Activated CD8-positive, alpha-beta T cell treated with anti-CD3 and anti-CD28 coated beads, Interleukin-2, amount 10 ng/mL, durations not matched to agents 7 days and 5 days (primary cell): Measurements from ENCODE around the gene A1BG. TPM values are rescaled to one million over a fixed set of nuclear protein-coding genes. Genes with fewer than 3 reads are reported as not detected.
A peak's percentile ranks its signal among the peaks of the same experiment; 100 is the strongest.

ENCODE experiments used
- ATAC-seq: fragments of 150-1000 bp; cut with Tn5 transposase; one replicate; pipeline ENCODE4 v1.10.0; 2021; ENCODE audit warnings: moderate library complexity
- CTCF ChIA-PET: fragments of 350-600 bp; sonication (Branson Sonifier 250); formaldehyde crosslinking; loops from one replicate; lab custom pipeline; 2021; ENCODE audit warnings: antibody characterized with exemption; lab: Charles Lee
- POLR2A ChIA-PET: fragments of 350-600 bp; sonication (Branson Sonifier 250); formaldehyde crosslinking; loops from one replicate; lab custom pipeline; 2021; ENCODE audit warnings: antibody characterized with exemption; lab: Charles Lee
- DNase-seq: peaks from one replicate; pipeline ENCODE4 v3.0.0-alpha.2; 2020
- H3K27ac Mint-ChIP-seq: one replicate; pipeline ENCODE4 v1.8.0; 2021; ENCODE audit warnings: mild to moderate bottlenecking, mixed read lengths
- H3K27me3 Mint-ChIP-seq: one replicate; pipeline ENCODE4 v1.8.0; 2021; ENCODE audit warnings: low read depth, mixed read lengths
- H3K36me3 Mint-ChIP-seq: one replicate; pipeline ENCODE4 v1.8.0; 2021; ENCODE audit warnings: low read depth, mixed read lengths
- H3K4me1 Mint-ChIP-seq: one replicate; pipeline ENCODE4 v1.8.0; 2021; ENCODE audit warnings: low read depth, mixed read lengths
- H3K4me3 Mint-ChIP-seq: one replicate; pipeline ENCODE4 v1.8.0; 2021; ENCODE audit warnings: mild to moderate bottlenecking, mixed read lengths
- H3K9me3 Mint-ChIP-seq: one replicate; pipeline ENCODE4 v1.8.0; 2022; ENCODE audit warnings: mixed read lengths; ENCODE audit not compliant: insufficient read depth
- total RNA-seq, 2 experiments: library from RNA; stranded (reverse); gene quantifications; one replicate each; pipeline ENCODE4 v1.2.3, GENCODE V29; 2021

A1BG gene
- total RNA-seq, 2 experiments from 2014 or later: 14.9 to 17.5 TPM

DNA sequence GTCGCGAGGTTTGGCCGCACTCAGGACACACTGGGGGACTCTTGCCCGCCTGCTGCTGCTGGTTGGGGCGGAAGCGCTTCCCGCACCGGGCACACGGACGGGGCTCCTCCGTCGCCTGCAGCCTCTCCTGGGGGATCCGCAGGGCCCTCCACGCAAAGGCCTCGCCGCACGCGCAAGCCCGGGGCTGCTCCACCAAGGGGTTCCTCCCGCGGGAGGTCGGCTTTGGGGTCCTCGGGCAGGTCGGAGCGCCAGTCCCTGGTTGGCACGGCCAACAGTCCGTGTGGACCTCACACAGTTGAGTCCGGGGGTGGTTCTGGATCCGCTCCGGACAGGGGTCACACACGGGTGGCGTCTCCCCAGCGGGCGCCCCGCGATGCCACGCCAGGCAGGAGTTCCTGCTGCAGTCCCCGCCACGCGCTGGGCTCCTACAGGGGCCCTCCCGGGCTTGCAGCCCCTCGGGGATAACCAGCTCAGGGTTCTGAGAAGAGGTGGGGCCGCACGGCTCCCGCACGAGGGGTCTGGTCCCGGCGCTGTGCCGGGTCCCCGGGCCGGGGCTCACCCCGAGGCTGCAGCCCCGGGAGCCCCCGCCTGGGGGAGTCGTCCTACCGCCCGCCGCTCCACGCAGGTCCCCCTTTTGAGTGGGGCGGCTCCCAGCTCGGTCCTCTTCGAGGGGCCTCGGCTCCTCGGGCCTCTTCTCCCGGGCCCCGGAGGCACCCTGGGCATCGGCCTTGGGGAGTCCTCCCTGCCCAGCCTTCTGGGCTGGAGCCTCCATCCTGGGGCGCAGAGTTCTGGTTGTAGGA, 15.5 kb upstream of the A1BG start:
- ChIA-PET POLR2A (no interaction called here), CTCF (no interaction called here)
- Mint-ChIP-seq H3K36me3 (no peaks in the 10 kb centered on the region), H3K4me3 (no peak overlapping the region), H3K9me3 (no peaks in the 10 kb centered on the region), H3K27me3 (no peaks in the 10 kb centered on the region), H3K27ac (no peak overlapping the region), H3K4me1 (peaks cover 4% of the 10 kb centered on the region)
- DNase-seq: no peak
- ATAC-seq: no peak

DNA sequence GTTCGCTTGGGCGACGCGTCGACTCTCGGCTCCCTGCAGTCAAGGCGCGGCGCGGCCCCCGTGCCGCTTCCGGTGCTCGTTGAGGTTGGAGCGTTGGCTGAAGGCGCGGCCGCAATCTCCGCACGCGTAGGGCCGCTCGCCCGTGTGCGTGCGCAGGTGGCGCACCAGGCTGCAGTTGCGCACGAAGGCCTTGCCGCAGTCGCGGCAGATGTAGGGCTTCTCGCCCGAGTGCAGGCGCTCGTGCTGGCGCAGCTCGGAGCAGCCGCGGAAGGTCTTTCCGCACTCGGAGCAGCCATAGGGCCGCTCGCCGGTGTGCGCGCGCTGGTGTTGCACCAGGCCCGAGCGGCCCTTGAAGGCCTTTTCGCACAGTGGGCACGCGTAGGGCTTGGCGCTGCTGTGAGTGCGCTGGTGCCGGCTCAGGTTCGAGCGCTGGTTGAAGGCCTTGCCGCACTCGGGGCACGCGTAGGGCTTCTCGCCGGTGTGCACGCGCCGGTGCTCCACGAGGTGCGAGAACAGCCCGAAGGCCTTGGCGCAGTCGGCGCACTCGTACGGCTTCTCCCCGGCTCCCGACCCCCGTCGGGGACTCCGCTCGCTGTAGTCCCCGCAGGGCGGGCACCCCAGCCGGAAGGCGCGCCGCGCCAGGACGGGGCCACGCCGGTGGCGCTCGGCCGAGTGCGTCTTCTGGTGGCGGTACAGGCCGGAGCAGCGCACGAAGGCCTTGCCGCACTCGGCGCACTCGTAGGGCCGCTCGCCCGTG, 14.6 kb upstream of the A1BG start:
- ATAC-seq (no peak), DNase-seq (no peak)
- Mint-ChIP-seq H3K36me3 (no peaks in the 10 kb centered on the region), H3K27ac (no peak overlapping the region), H3K9me3 (no peaks in the 10 kb centered on the region), H3K27me3 (no peaks in the 10 kb centered on the region), H3K4me3 (no peak overlapping the region), H3K4me1 (peaks cover 7% of the 10 kb centered on the region)
- ChIA-PET POLR2A (no interaction called here), CTCF (no interaction called here)

DNA sequence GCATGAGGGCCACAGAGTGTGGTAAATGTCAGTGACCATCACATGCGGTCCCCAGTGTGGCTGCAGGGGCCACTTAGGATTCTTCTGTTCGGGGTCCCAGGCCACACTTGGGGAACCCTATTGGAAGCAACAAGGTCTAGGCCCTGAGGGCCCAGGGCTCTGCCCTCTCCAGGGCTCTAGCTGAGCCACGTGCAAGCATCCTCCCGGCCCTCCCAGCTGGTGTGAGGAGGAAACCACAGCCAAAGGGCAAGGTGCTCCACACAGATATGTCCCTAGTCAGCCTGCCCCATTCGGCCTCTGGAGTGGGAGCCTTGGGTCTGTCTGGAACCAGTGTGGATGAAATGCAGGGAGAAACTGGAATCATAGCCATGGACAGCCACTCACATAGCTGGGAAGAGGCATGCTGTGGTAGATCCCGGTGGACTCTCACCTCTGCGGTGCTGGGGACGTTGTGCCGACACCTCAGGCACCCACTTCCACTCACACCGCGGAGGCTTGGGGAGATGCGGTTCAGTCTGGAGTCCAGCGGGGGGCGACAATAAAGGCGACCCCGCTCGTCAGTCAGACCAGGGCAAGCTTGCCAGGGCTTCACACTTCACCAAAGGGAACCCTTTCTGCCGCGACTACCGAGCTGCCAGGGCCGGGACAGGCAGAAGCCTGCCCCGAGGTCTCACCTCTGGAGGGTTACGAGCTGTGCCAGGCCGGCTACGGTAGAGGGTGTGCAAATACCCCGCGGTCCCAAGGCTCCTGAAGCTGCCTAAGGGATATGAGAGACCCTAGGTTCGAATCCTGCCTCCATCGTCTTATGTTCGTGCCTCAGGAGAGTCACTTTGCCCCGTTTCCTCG, 13.5 kb upstream of the A1BG start:
- CTCF ChIA-PET: no interaction called here
- ATAC-seq (no peak), DNase-seq (no peak)
- no peaks in the 10 kb centered on the region for H3K9me3 Mint-ChIP-seq
- peaks cover 2% of the 10 kb centered on the region for H3K36me3 Mint-ChIP-seq
- POLR2A ChIA-PET: interaction anchor here (0.7 kb wide), 1 partner anchor 11 kb away, joined by 3 read pairs; no protein-coding TSS in a partner anchor
- no peak overlapping the region for H3K4me3 Mint-ChIP-seq
- no peak overlapping the region for H3K27ac Mint-ChIP-seq
- H3K27me3 Mint-ChIP-seq: no peaks in the 10 kb centered on the region
- H3K4me1 Mint-ChIP-seq: peaks cover 15% of the 10 kb centered on the region

DNA sequence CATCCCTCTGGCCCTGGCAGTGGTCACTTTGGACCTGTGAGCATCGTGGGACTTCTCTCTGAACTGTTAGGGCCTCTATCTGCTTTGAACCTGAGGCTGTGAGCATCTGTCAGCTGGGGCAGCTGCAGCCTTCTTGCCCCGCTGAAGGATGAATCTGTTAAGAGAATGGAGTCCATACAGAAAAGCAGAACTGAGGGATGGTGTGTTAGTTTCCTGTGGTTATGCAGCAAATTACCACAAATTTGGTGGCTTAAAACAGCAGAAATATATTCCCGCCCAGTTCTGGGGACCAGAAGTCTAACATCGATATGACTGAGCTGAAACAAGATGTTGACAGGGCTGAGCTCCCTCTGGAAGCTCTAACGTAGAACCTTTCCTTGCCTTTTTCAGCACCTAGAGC, 10.9 kb upstream of the A1BG start:
- CTCF ChIA-PET: interaction anchor here (1.1 to 3.5 kb wide), 2 partner anchors 150 to 156 kb away, joined by 5 to 16 read pairs; partner anchors contain the start of gene ZBTB45

DNA sequence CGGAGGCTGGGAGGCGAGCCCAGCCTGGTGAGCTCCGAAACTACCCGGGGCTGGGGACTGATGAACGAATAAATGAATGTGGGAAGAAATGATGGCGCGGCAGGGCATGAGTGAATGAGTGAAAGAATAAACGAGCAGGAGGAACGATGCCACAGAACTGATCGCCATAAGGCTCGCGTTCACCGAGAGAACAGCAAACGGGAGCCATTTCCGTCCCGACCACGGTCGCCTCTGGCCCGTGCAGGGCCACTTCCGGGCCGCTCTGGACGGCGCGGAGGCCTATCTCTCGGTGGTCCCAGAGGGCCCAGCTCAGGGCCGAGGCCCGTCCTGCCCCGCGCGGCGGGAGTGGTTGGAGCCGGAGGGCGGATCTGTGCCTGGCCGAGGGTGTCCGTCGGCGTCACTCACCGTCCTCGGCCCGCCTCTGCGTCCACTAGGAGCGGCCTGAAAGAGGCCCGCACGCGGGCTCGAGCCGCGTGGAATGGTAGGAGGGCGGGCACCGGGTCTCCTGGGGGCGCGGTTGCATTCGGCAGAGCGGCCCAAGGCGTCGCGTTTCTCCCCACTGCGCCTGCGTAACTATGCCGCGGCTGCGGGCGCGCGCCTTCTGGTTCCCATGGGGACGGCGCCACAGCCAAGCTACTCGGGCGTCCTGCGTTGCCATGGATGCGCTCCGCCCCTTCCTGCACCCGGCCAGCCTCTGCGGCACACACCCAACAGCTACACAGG, 9.1 kb upstream of the A1BG start, which contains the start of gene ZNF497:
Gene ZNF497, minus strand, starts transcription at position 480 of the 723 bp plus-strand sequence. CDS start 5,116 bp downstream, outside the sequence.
- DNase-seq: peak; percentile 98
- CTCF ChIA-PET: interaction anchor here (0.9 to 3.5 kb wide), 5 partner anchors 17 to 157 kb away, joined by 3 to 16 read pairs (median 3); partner anchors contain the start of genes ZBTB45 and ZNF584
- no peaks in the 10 kb centered on the region for H3K9me3 Mint-ChIP-seq
- no peaks in the 10 kb centered on the region for H3K27me3 Mint-ChIP-seq
- POLR2A ChIA-PET: interaction anchor here (0.5 to 2.8 kb wide), 17 partner anchors 8 to 1177 kb away, joined by 3 to 25 read pairs (median 4); partner anchors contain the start of genes ERVK3-1 and RPS5
- H3K4me1 Mint-ChIP-seq: peaks cover 23% of the 10 kb centered on the region
- ATAC-seq: peak; percentile 90
- peak within 1 kb of the TSS; percentile 88 for H3K27ac Mint-ChIP-seq
- H3K36me3 Mint-ChIP-seq: peaks cover 2% of the 10 kb centered on the region
- peak within 1 kb of the TSS; percentile 80 for H3K4me3 Mint-ChIP-seq

More for the DNA sequence above, 10.9 kb upstream of the A1BG start:
- H3K4me1 Mint-ChIP-seq: peaks cover 17% of the 10 kb centered on the region
- H3K4me3 Mint-ChIP-seq: no peak overlapping the region
- no peaks in the 10 kb centered on the region for H3K27me3 Mint-ChIP-seq
- no peak overlapping the region for H3K27ac Mint-ChIP-seq
- POLR2A ChIA-PET: interaction anchor here (0.8 to 2.8 kb wide), 3 partner anchors 13 to 23 kb away, joined by 4 to 11 read pairs (median 4); partner anchors contain the start of gene RPS5
- no peak for ATAC-seq
- DNase-seq: no peak
- H3K36me3 Mint-ChIP-seq: peaks cover 2% of the 10 kb centered on the region
- H3K9me3 Mint-ChIP-seq: no peaks in the 10 kb centered on the region

DNA sequence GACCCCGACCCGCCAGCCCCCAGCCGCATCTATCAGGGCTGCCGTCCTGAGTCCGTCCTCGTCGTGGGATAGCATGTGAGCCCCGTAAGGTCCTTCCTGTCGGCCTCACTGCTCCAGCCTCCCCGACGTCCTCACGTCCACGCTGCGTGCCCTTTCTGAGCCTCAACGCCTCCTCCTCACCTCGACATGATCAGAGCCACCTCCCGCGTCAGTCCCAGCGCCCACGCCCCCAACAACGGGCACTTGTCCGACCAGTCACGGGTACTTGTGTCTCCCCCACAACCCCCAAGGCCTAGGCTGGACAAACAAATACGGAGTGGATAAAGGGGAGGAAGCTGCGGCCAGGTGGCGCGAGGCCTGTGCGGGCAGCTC, 8.6 kb upstream of the A1BG start:
- Mint-ChIP-seq H3K9me3 (no peaks in the 10 kb centered on the region), H3K36me3 (peaks cover 2% of the 10 kb centered on the region), H3K27me3 (no peaks in the 10 kb centered on the region), H3K4me1 (peaks cover 27% of the 10 kb centered on the region), H3K27ac (peak overlapping the region; percentile 88), H3K4me3 (peak overlapping the region; percentile 80)
- ChIA-PET CTCF (interaction anchor here (1.1 to 3.5 kb wide), 3 partner anchors 32 to 158 kb away, joined by 3 to 16 read pairs (median 4); partner anchors contain the start of gene ZBTB45), POLR2A (interaction anchor here (0.6 to 2.8 kb wide), 8 partner anchors 14 to 137 kb away, joined by 3 to 25 read pairs (median 6); partner anchors contain the start of genes ERVK3-1 and RPS5)
- DNase-seq: peak; percentile 56
- peak; percentile 1 for ATAC-seq

DNA sequence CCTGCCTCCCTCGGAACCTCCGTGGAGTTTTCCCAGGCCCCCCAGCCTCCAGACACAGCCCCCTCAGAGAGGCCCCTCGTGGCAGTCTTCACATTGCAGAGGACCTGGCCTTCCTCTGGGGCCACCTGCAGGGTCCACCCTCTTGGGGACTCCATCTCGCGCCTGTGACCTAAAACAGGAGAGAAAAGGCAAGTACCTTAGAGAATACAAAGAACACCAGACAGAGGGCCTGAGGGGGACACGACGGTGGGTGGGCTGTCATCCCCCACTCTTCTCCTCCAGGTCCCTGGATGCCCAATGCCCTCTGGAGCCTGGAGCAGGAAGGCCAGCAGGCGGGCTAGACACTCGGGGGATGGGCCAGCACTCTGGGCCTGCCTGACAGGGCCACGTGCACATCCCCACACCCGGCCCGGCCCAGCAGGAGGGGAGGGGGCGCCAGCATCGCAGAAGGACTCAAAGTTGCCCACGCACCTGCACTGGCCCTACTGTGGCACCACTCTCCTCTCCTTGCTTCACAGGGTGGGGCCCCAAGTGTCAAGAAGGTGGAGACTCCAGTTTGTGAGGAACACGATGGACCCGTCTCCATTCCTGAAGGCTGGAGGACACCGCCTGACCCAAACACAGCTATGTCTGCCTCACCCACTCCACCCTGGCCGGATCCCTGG, 4.3 kb upstream of the A1BG start:
- H3K4me1 Mint-ChIP-seq: peaks cover 42% of the 10 kb centered on the region
- no peak overlapping the region for H3K4me3 Mint-ChIP-seq
- peaks cover 18% of the 10 kb centered on the region for H3K36me3 Mint-ChIP-seq
- ATAC-seq: no peak
- DNase-seq: no peak
- H3K27me3 Mint-ChIP-seq: no peaks in the 10 kb centered on the region
- POLR2A ChIA-PET: interaction anchor here (1.0 to 1.9 kb wide), 3 partner anchors 10 to 52 kb away, joined by 3 to 12 read pairs (median 7); partner anchors contain the start of genes ERVK3-1 and ZNF837
- no peak overlapping the region for H3K27ac Mint-ChIP-seq
- no peaks in the 10 kb centered on the region for H3K9me3 Mint-ChIP-seq
- CTCF ChIA-PET: no interaction called here

DNA sequence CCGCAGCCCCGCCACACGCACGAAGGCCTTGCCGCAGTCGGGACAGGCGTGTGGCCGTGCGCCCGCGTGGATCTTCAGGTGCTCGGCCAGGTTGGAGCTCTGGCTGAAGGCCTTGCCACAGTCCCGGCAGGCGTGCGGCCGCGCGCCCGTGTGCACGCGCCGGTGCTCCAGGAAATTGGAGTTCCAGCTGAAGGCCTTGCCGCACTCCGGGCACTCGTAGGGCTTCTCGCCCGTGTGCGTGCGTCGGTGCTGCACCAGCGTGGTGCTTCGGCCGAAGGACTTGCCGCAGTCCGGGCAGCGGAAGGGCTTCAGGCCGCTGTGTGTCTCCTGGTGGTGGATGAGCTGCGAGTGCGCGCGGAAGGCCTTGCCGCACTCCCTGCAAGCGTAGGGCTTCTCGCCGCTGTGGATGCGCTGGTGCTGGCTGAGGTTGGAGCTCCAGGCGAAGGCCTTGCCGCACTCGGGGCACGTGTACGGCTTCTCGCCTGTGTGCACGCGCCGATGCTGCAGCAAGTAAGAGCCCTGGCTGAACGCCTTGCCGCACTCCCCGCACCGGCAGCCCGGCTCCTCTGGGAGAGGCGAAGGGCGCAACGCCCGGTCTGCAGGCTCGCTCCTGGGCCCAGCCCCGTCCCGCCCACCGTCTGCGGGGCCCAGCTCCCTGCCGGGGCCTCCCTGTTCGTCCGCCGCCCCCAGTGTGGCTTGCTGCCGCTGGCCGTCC, 3.6 kb upstream of the A1BG start:
- DNase-seq: no peak
- Mint-ChIP-seq H3K4me3 (peak overlapping the region; percentile 53), H3K36me3 (peaks cover 23% of the 10 kb centered on the region), H3K9me3 (no peaks in the 10 kb centered on the region), H3K27me3 (no peaks in the 10 kb centered on the region), H3K27ac (peak overlapping the region; percentile 75), H3K4me1 (peaks cover 38% of the 10 kb centered on the region)
- CTCF ChIA-PET: interaction anchor here (0.9 to 1.6 kb wide), 2 partner anchors 9 to 23 kb away, joined by 3 to 9 read pairs; no protein-coding TSS in a partner anchor
- ATAC-seq: no peak
- POLR2A ChIA-PET: interaction anchor here (0.7 to 1.9 kb wide), 5 partner anchors 9 to 52 kb away, joined by 3 to 12 read pairs (median 3); partner anchors contain the start of genes ERVK3-1 and ZNF837

DNA sequence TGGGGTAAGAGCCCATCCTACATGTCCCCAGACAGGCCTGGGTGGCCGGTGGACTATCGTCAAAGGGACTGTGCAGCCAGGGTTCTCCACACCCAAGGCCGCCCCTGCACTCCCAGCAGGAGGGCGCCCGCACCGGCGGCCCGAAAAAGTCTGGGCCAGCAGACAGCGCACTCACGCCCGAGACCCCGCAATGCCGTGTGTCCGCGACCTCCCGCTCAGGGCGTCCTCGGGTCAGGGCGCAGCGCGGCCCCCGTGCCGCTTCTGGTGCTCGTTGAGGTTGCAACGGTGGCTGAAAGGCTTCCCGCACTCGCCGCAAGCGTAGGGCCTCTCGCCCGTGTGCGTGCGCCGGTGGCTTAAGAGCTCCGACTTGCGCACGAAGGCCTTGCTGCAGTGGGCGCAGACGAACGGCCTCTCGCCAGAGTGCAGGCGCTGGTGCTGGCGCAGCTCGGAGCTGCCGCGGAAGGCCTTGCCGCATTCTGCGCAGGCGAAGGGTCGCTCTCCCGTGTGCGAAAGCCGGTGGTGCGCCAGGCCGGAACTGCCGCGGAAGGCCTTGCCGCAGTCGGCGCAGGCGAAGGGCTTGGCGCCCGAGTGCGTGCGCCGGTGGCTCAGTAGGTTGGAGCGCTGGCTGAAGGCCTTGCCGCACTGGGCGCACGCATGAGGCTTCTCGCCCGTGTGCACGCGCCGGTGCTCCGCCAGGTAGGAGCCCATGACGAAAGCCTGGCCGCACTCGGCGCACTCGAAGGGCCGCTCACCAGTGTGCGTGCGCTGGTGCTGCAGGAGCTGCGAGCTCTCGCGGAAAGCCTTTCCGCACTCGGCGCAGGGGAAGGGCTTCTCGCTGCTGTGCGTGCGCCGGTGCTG, 2.8 kb upstream of the A1BG start:
- no peaks in the 10 kb centered on the region for H3K9me3 Mint-ChIP-seq
- no peaks in the 10 kb centered on the region for H3K27me3 Mint-ChIP-seq
- peaks cover 30% of the 10 kb centered on the region for H3K36me3 Mint-ChIP-seq
- peak; percentile 72 for ATAC-seq
- POLR2A ChIA-PET: interaction anchor here (0.7 to 1.9 kb wide), 6 partner anchors 9 to 51 kb away, joined by 3 to 12 read pairs (median 4); partner anchors contain the start of genes ERVK3-1 and ZNF837
- peaks cover 34% of the 10 kb centered on the region for H3K4me1 Mint-ChIP-seq
- peak overlapping the region; percentile 53 for H3K4me3 Mint-ChIP-seq
- CTCF ChIA-PET: interaction anchor here (0.9 to 1.6 kb wide), 2 partner anchors 8 to 23 kb away, joined by 3 to 9 read pairs; no protein-coding TSS in a partner anchor
- H3K27ac Mint-ChIP-seq: peak overlapping the region; percentile 75
- peak; percentile 70 for DNase-seq
